MM.1S (cell line): Measurements from ENCODE around the gene ANKRD31.

Source experiments
- CTCF ChIP-seq: fragments of 300-600 bp; sonication (generic); IDR thresholded peaks from 2 replicates; pipeline ENCODE4 v1.5.1; 2016; ENCODE audit warnings: antibody characterized with exemption, low read length, mixed read lengths
- EZH2 ChIP-seq: fragments of 300-600 bp; sonication (generic); optimal IDR thresholded peaks from 2 replicates; pipeline ENCODE3; 2017; ENCODE audit warnings: low read depth, mild to moderate bottlenecking, antibody characterized with exemption, low read length, mixed read lengths

- TF ChIP-seq EZH2 (no peak), CTCF (no peak)
Measured at GRCh38 chr5:75018805-75019587, 217.7 kb downstream of the ANKRD31 start.
